NCI-H2081 treated with DMSO at 0.1 percent for 48 hours (cell line): ENCODE measurements around the gene CYP2C18.
"Not testable (repeated sequence)": the region's sequence is repeated elsewhere in the genome, so short reads cannot be mapped to it uniquely, and the experiment has no call there.

Experiments used
- DNase-seq: peaks from one replicate; lab custom pipeline; 2025; lab: John Stamatoyannopoulos, UW

CYP2C18 gene

GRCh38 chr10:94683214-94684054 is at the start of gene CYP2C18:
TSS of gene CYP2C18 (plus strand) at chr10:94683729. CDS start at chr10:94683820, 91 bp downstream.
- no peak for DNase-seq

- DNase-seq, result not testable (repeated sequence)
These were observed 45.4 kb upstream of the CYP2C18 start for GRCh38 chr10:94638097-94638496.

GRCh38 chr10:94639902-94640301 is 43.6 kb upstream of the CYP2C18 start:
- no peak for DNase-seq

- no peak for DNase-seq
These were observed 43.0 kb upstream of the CYP2C18 start for GRCh38 chr10:94640562-94640961.

- DNase-seq, result no peak
These were observed 42.0 kb upstream of the CYP2C18 start for GRCh38 chr10:94641480-94641879.

- no peak for DNase-seq
These were observed 39.2 kb upstream of the CYP2C18 start for GRCh38 chr10:94644352-94644751.

- no peak for DNase-seq
These were observed 38.2 kb upstream of the CYP2C18 start for GRCh38 chr10:94645285-94645684.

- DNase-seq, result not testable (repeated sequence)
These were observed 28.3 kb upstream of the CYP2C18 start for GRCh38 chr10:94655201-94655600.

- not testable (repeated sequence) for DNase-seq
These were observed 20.5 kb upstream of the CYP2C18 start for GRCh38 chr10:94663061-94663460.

- DNase-seq, result no peak
These were observed 17.0 kb upstream of the CYP2C18 start for GRCh38 chr10:94666391-94667102.

GRCh38 chr10:94673614-94674321 is 9.8 kb upstream of the CYP2C18 start:
- DNase-seq, result no peak

GRCh38 chr10:94676496-94676895 is 7.0 kb upstream of the CYP2C18 start:
- DNase-seq, result no peak

GRCh38 chr10:94677691-94678090 is 5.8 kb upstream of the CYP2C18 start:
- DNase-seq, result no peak

- DNase-seq, result no peak
These were observed 5.1 kb upstream of the CYP2C18 start for GRCh38 chr10:94678475-94678874.

- DNase-seq, result no peak
These were observed 3.0 kb upstream of the CYP2C18 start for GRCh38 chr10:94680544-94680943.

- not testable (repeated sequence) for DNase-seq
These were observed 893 bp upstream of the CYP2C18 start for GRCh38 chr10:94682636-94683035.

GRCh38 chr10:94687625-94688248 is 4.2 kb downstream of the CYP2C18 start:
- DNase-seq, result no peak

- DNase-seq, result no peak
These were observed 22.6 kb downstream of the CYP2C18 start for GRCh38 chr10:94706089-94706488.

- DNase-seq, result no peak
These were observed 27.0 kb downstream of the CYP2C18 start for GRCh38 chr10:94710578-94710977.

- no peak for DNase-seq
These were observed 42.3 kb downstream of the CYP2C18 start for GRCh38 chr10:94725871-94726270.

GRCh38 chr10:94735197-94735596 is 51.7 kb downstream of the CYP2C18 start:
- DNase-seq, result no peak

GRCh38 chr10:94738588-94738987 is 55.1 kb downstream of the CYP2C18 start:
- DNase-seq, result no peak
